WTC11 (cell line): ENCODE data around the gene CBLB. TPM values are rescaled to one million over a fixed set of nuclear protein-coding genes. Genes with fewer than 3 reads are reported as not detected.
A peak's percentile ranks its signal among the peaks of the same experiment; 100 is the strongest.

Experiments used
- ATAC-seq: fragments of 200-7000 bp; cut with Tn5 transposase; 2 replicates; pipeline ENCODE4 v1.10.0; 2021; ENCODE audit warnings: mild to moderate bottlenecking, moderate library complexity
- CTCF ChIA-PET: fragments of 300-600 bp; sonication (Branson Sonifier 250); formaldehyde crosslinking; loops from one replicate; lab custom pipeline; 2021; ENCODE audit warnings: antibody characterized with exemption; lab: Charles Lee
- POLR2A ChIA-PET: fragments of 350-600 bp; sonication (Branson Sonifier 250); formaldehyde crosslinking; loops from one replicate; lab custom pipeline; 2021; ENCODE audit warnings: antibody characterized with exemption; lab: Charles Lee
- DNase-seq: peaks from one replicate; pipeline ENCODE4 v3.0.0; 2021; ENCODE audit warnings: low spot score
- H3K27ac Mint-ChIP-seq: 2 replicates; pipeline ENCODE4 v1.8.0; 2021; ENCODE audit warnings: mixed read lengths
- H3K27me3 Mint-ChIP-seq: 2 replicates; pipeline ENCODE4 v1.8.0; 2021; ENCODE audit warnings: low read depth, mild to moderate bottlenecking, moderate library complexity, mixed read lengths
- H3K36me3 Mint-ChIP-seq: 2 replicates; pipeline ENCODE4 v1.8.0; 2021; ENCODE audit warnings: mixed read lengths
- H3K4me1 Mint-ChIP-seq: 2 replicates; pipeline ENCODE4 v1.8.0; 2022; ENCODE audit warnings: mixed read lengths
- H3K4me3 Mint-ChIP-seq: 2 replicates; pipeline ENCODE4 v1.8.0; 2021; ENCODE audit warnings: mild to moderate bottlenecking, moderate library complexity, mixed read lengths
- H3K9me3 Mint-ChIP-seq: 2 replicates; pipeline ENCODE4 v1.8.0; 2021; ENCODE audit warnings: mixed read lengths
- ATF2 ChIP-seq: sonication (generic); formaldehyde crosslinking; IDR thresholded peaks from 2 replicates; pipeline ENCODE4 v1.8.1; 2022; ENCODE audit warnings: low read depth, missing genetic modification reagents, borderline replicate concordance
- ATF6 ChIP-seq: sonication (generic); formaldehyde crosslinking; IDR thresholded peaks from 2 replicates; pipeline ENCODE4 v1.8.1; 2023; ENCODE audit warnings: mild to moderate bottlenecking, missing genetic modification reagents
- E2F4 ChIP-seq: sonication (generic); formaldehyde crosslinking; IDR thresholded peaks from 2 replicates; pipeline ENCODE4 v1.8.1; 2022; ENCODE audit warnings: low read depth, mild to moderate bottlenecking, moderate library complexity, missing genetic modification reagents, borderline replicate concordance
- ELF4 ChIP-seq: sonication (generic); formaldehyde crosslinking; IDR thresholded peaks from 2 replicates; pipeline ENCODE4 v1.8.1; 2022; ENCODE audit warnings: low read depth, mild to moderate bottlenecking, moderate library complexity, missing genetic modification reagents
- ESRRA ChIP-seq: sonication (generic); formaldehyde crosslinking; IDR thresholded peaks from 2 replicates; pipeline ENCODE4 v1.8.1; 2022; ENCODE audit warnings: mild to moderate bottlenecking, missing genetic modification reagents, borderline replicate concordance
- HMGXB4 ChIP-seq: sonication (generic); formaldehyde crosslinking; IDR thresholded peaks from 2 replicates; pipeline ENCODE4 v1.8.1; 2023; ENCODE audit warnings: mild to moderate bottlenecking, moderate library complexity, missing genetic modification reagents
- IRF1 ChIP-seq: sonication (generic); formaldehyde crosslinking; IDR thresholded peaks from 2 replicates; pipeline ENCODE4 v1.8.0; 2023; ENCODE audit warnings: missing genetic modification reagents
- JUN ChIP-seq: sonication (generic); formaldehyde crosslinking; IDR thresholded peaks from 2 replicates; pipeline ENCODE4 v1.8.0; 2023; ENCODE audit warnings: mild to moderate bottlenecking, missing genetic modification reagents
- KAT7 ChIP-seq: sonication (generic); formaldehyde crosslinking; IDR thresholded peaks from 2 replicates; pipeline ENCODE4 v1.8.1; 2023; ENCODE audit warnings: missing genetic modification reagents, mild to moderate bottlenecking, borderline replicate concordance
- NFATC4 ChIP-seq: fragments of 250-450 bp; sonication (Bioruptor Pico); IDR thresholded peaks from 2 replicates; pipeline ENCODE4 v1.9.0; 2021; ENCODE audit warnings: mild to moderate bottlenecking
- NR2C2 ChIP-seq: sonication (generic); formaldehyde crosslinking; IDR thresholded peaks from 2 replicates; pipeline ENCODE4 v1.8.0; 2022; ENCODE audit warnings: mild to moderate bottlenecking, missing genetic modification reagents
- NR3C1 ChIP-seq: sonication (generic); formaldehyde crosslinking; conservative IDR thresholded peaks from 2 replicates; pipeline ENCODE4 v1.8.1; 2023; ENCODE audit warnings: low read depth, mild to moderate bottlenecking, missing genetic modification reagents
- PREB ChIP-seq: sonication (generic); formaldehyde crosslinking; IDR thresholded peaks from 2 replicates; pipeline ENCODE4 v1.8.1; 2022; ENCODE audit warnings: mild to moderate bottlenecking, missing genetic modification reagents, moderate library complexity, borderline replicate concordance
- SMAD3 ChIP-seq: sonication (generic); formaldehyde crosslinking; IDR thresholded peaks from 2 replicates; pipeline ENCODE4 v1.8.0; 2022; ENCODE audit warnings: missing genetic modification reagents, mild to moderate bottlenecking, borderline replicate concordance
- SP1 ChIP-seq: sonication (generic); formaldehyde crosslinking; conservative IDR thresholded peaks from 2 replicates; pipeline ENCODE4 v1.8.1; 2022; ENCODE audit warnings: missing genetic modification reagents
- TCF7 ChIP-seq: sonication (generic); formaldehyde crosslinking; IDR thresholded peaks from 2 replicates; pipeline ENCODE4 v1.8.0; 2022; ENCODE audit warnings: mild to moderate bottlenecking, low read depth, missing genetic modification reagents, moderate library complexity
- ZBTB43 ChIP-seq: sonication (generic); formaldehyde crosslinking; IDR thresholded peaks from 2 replicates; pipeline ENCODE4 v1.8.1; 2023; ENCODE audit warnings: mild to moderate bottlenecking, missing genetic modification reagents
- ZMAT4 ChIP-seq: fragments of 250-450 bp; sonication (Bioruptor Pico); IDR thresholded peaks from 2 replicates; pipeline ENCODE4 v1.9.0; 2021; ENCODE audit warnings: mild to moderate bottlenecking
- ZNF281 ChIP-seq: sonication (generic); formaldehyde crosslinking; IDR thresholded peaks from 2 replicates; pipeline ENCODE4 v1.8.0; 2023; ENCODE audit warnings: mild to moderate bottlenecking, missing genetic modification reagents
- ZNF425 ChIP-seq: fragments of 250-450 bp; sonication (Bioruptor Pico); conservative IDR thresholded peaks from 2 replicates; pipeline ENCODE4 v1.9.0; 2021; ENCODE audit warnings: mild to moderate bottlenecking
- total RNA-seq: library from RNA; stranded (reverse); gene quantifications from 3 replicates; pipeline ENCODE4 v1.2.3, GENCODE V29; 2021

CBLB gene
- total RNA-seq, 1 experiment from 2014 or later: 19.8 TPM

GRCh38 chr3:105844704-105845103 lies 24.1 kb downstream of the CBLB start (continued):
- TF ChIP-seq ESRRA (CRISPR knock-in tag) (no peak), ZMAT4 (CRISPR knock-in tag) (no peak), HMGXB4 (CRISPR knock-in tag) (no peak), KAT7 (CRISPR knock-in tag) (no peak)

GRCh38 chr3:105843994-105844393 lies 24.8 kb downstream of the CBLB start:
- H3K9me3 Mint-ChIP-seq: no peaks in the 10 kb centered on the region
- peaks cover 19% of the 10 kb centered on the region for H3K4me1 Mint-ChIP-seq
- peak overlapping the region; percentile 52; the same call in 1 of the 2 replicates for H3K27ac Mint-ChIP-seq
- CTCF ChIA-PET: no interaction called here
- POLR2A ChIA-PET: no interaction called here
- H3K36me3 Mint-ChIP-seq: peaks cover 11% of the 10 kb centered on the region
- ATAC-seq: no peak
- H3K27me3 Mint-ChIP-seq: no peaks in the 10 kb centered on the region; the same call in 1 of the 2 replicates
- DNase-seq: no peak
- H3K4me3 Mint-ChIP-seq: no peak overlapping the region
- no peak for TF ChIP-seq E2F4 (CRISPR knock-in tag)
- no peak for TF ChIP-seq ATF2
- TF ChIP-seq NR3C1 (CRISPR knock-in tag): no peak
- no peak for TF ChIP-seq ZNF281 (CRISPR knock-in tag)
- TF ChIP-seq JUN (CRISPR knock-in tag): no peak
- TF ChIP-seq PREB (CRISPR knock-in tag): no peak
- TF ChIP-seq ESRRA (CRISPR knock-in tag): no peak
- no peak for TF ChIP-seq ZNF425 (CRISPR knock-in tag)
- TF ChIP-seq IRF1 (CRISPR knock-in tag): no peak
- TF ChIP-seq TCF7 (CRISPR knock-in tag): no peak
- TF ChIP-seq SP1 (CRISPR knock-in tag): no peak
- TF ChIP-seq ZBTB43 (CRISPR knock-in tag): no peak
- TF ChIP-seq ATF6 (CRISPR knock-in tag): no peak
- TF ChIP-seq SMAD3 (CRISPR knock-in tag): no peak
- no peak for TF ChIP-seq NFATC4 (CRISPR knock-in tag)
- no peak for TF ChIP-seq ELF4 (CRISPR knock-in tag)
- TF ChIP-seq NR2C2 (CRISPR knock-in tag): no peak
